GM12801 (cell line): ENCODE measurements around the gene PEX3.

ENCODE experiments used
- TF ChIP-seq, protein P1 (sequence below): IDR thresholded peaks from one replicate; pipeline ENCODE4 v1.5.1; 2011; ENCODE audit warnings: control low read depth; ENCODE audit not compliant: insufficient read length; ENCODE audit errors: extremely low read depth

Gene PEX3

GRCh38 chr6:143449714-143450452 lies 722 bp upstream of the PEX3 start:
- TF ChIP-seq, protein P1, sequence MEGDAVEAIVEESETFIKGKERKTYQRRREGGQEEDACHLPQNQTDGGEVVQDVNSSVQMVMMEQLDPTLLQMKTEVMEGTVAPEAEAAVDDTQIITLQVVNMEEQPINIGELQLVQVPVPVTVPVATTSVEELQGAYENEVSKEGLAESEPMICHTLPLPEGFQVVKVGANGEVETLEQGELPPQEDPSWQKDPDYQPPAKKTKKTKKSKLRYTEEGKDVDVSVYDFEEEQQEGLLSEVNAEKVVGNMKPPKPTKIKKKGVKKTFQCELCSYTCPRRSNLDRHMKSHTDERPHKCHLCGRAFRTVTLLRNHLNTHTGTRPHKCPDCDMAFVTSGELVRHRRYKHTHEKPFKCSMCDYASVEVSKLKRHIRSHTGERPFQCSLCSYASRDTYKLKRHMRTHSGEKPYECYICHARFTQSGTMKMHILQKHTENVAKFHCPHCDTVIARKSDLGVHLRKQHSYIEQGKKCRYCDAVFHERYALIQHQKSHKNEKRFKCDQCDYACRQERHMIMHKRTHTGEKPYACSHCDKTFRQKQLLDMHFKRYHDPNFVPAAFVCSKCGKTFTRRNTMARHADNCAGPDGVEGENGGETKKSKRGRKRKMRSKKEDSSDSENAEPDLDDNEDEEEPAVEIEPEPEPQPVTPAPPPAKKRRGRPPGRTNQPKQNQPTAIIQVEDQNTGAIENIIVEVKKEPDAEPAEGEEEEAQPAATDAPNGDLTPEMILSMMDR: no peak

DNA sequence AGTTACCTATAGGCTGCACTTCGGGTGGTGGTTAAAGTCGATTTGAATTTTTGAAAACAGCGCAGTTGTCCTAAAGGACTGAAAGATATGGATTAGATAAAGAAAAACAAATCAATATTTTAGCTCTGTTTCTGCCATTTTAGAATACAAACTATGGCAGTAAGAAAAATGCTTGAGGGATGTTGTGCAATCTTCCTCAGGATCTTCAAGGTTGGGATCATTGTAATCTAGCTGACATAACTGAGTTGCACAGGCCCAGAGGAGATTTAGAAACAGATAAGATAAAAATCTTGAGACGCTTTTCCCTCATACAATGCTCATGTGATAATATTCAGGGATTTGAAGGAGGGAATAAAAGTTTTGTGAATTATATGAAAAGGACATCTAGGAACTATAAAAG lies 926 bp downstream of the PEX3 start:
- TF ChIP-seq, protein P1: no peak

- TF ChIP-seq, protein P1: no peak
Measured at GRCh38 chr6:143457563-143458359, 7.2 kb downstream of the PEX3 start.

DNA sequence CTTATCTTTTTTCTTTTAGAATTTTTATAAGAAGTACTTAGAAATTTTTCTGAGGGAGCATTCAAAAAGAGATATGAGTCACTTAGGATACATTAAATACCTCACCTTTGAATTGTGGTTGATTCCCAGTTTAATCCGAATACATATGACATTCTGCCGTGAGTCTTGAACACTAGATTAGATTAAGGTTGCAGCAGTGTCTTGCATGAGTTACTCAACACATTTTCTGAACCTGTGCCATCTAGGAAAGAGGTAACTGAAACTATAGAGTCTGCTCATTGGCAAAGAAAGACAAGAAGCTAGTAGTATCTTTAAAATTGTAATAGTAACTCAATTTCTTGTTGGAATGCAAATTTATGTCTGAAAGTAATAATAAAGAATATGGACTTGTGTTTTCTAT lies 14.9 kb downstream of the PEX3 start:
- TF ChIP-seq, protein P1: no peak

- TF ChIP-seq, protein P1: no peak
Measured at GRCh38 chr6:143468026-143468425, 17.4 kb downstream of the PEX3 start.

GRCh38 chr6:143471822-143472221 lies 21.2 kb downstream of the PEX3 start:
- TF ChIP-seq, protein P1: no peak

DNA sequence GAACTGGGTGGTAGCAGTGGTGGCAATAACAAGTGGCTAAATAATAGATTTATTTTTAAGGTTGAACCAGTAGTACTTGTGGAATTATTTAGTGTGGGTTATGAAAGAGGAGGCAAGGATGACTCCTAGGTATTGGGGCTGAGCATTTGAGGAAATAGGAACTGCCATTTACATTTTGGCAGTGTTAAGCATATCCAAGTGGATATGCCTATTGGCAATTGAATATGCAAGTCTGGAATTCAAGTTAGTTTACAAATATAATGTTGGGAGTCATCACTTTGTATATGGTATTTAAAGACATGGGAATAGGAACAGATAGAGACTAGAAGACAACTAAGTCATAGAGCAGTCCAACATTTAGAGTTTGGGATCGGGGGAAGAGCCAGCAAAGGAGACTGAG lies 25.9 kb downstream of the PEX3 start:
- TF ChIP-seq, protein P1: no peak
